Mucosa of descending colon (tissue), 3 donors: ENCODE measurements around the gene NETO2. TPM values are rescaled to one million over a fixed set of nuclear protein-coding genes. Genes with fewer than 3 reads are reported as not detected.

ENCODE experiments used
- ATAC-seq: fragments of 200-7000 bp; cut with Tn5 transposase; one replicate; pipeline ENCODE4 v1.9.1; 2020; ENCODE audit warnings: mild to moderate bottlenecking, moderate library complexity
- DNase-seq, 3 donors: peaks; one replicate each; pipeline ENCODE4 v3.0.0-alpha.2; 2020
- H3K36me3 ChIP-seq: fragments of 200-600 bp; one replicate; pipeline ENCODE4 v1.8.0; 2021; ENCODE audit warnings: low read depth, mild to moderate bottlenecking
- H3K4me1 ChIP-seq: fragments of 200-600 bp; one replicate; pipeline ENCODE4 v1.8.0; 2021; ENCODE audit warnings: low read depth, mild to moderate bottlenecking
- H3K4me3 ChIP-seq: fragments of 200-600 bp; one replicate; pipeline ENCODE4 v1.8.0; 2021; ENCODE audit warnings: mild to moderate bottlenecking
- H3K9me3 ChIP-seq: fragments of 200-600 bp; one replicate; pipeline ENCODE4 v1.8.0; 2021; ENCODE audit warnings: mild to moderate bottlenecking
- CTCF ChIP-seq: fragments of 200-600 bp; IDR thresholded peaks from one replicate; pipeline ENCODE4 v1.8.0; 2022; ENCODE audit warnings: antibody characterized with exemption, mild to moderate bottlenecking
- intact Hi-C, 2 donors: fragments of 100-400 bp; cut with DNase I in 1 of 2; cut with micrococcal nuclease in 1 of 2; formaldehyde crosslinking; loops; one replicate each; pipeline versions ENCODE4 v1.11.0 to v1.11.1; 2022; cut with DNase I, micrococcal nuclease
- total RNA-seq, 3 donors: library from RNA; stranded (reverse); fragmentation: NEBNext Ultra II Directional in 2 of 3; extraction: Animal tissue kit (Norgen Biotek cat#: 25700) in 2 of 3; gene quantifications; one replicate each; pipeline versions ENCODE4 v1.2.1 to v1.2.4, GENCODE V29; 2021 to 2023
- donor health status: DM: no; HTN: no; CAD: no; lungs with moderate emphysema.
- donor health status: DM: no; HTN: no; CAD: no.
- donor health status: DM: no; HTN: yes; CAD: no.

Gene NETO2
- total RNA-seq, 3 donors from 2014 or later: 9.1 to 43.1 (median 10.3) TPM

DNA sequence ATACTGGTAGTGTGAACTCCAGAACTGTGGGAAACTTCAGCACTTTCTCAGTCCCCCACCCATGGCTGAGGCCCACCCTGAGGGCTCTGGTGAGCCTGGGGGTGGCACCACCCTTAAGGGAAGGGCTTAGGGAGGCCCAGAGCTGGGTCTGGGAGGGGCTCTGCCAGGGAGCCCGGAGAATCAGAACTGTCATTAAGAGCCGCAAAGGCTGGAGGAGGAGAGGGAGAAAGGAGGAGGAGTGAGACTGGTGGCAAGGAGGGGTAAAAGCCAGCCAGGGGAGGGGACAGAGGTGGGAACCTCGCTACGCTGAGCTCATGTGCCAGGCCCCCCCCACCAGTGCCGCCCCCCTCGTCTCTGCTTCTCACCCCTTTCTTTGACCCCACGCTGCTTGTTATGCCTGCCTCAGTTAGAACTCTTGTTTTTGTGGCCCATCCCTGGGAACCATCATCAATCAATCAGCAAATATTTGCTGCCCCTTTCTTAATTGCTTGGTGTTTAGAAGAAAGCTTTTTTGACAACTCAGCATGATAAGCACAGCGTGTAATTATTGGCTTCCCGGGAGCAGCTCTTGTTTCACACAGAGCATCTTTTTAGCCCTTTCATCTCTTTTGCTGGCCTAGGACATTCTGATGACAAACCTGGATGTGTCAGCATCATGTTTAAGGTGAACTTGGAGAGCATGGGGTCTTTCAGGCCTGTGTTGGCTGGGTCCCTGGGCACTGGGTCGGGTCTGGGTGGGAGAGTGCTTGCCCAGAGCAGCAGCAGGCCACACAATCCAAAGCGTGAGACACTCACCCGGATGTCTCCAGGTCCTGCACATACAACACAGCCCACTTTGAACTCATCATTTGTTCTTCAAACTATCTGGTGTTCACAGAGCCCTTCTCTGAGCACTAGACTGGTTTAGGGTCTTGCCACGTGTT, 77.7 kb downstream of the NETO2 start:
- no peak for ATAC-seq
- Histone ChIP-seq H3K4me1 (no peaks in the 10 kb centered on the region), H3K36me3 (no peaks in the 10 kb centered on the region), H3K9me3 (no peaks in the 10 kb centered on the region), H3K4me3 (no peak overlapping the region)
- DNase-seq: no peak
- TF ChIP-seq CTCF: no peak
- intact Hi-C loops: no loop called here

DNA sequence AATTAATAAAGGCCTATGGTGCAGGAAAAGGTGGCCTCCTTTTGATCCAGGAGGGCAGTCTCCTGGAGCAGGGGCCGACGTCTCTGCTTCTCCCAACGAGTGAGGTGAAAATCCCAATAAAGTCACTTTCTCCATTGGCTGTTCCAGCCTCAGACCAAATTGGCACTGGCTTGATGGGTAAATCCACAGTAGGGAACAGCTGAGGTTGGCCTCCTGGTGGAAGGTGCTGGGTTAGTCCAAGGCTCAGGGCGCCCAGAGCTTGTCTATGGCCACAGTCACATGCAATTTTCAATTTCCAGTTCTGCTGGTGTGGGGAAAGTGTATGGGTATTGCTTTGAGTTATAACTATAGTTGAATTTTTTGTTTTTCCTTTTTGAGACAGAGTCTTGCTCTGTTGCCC, 79.0 kb downstream of the NETO2 start:
- ATAC-seq (no peak), DNase-seq (no peak)
- no peak overlapping the region for H3K4me3 ChIP-seq
- intact Hi-C loops: no loop called here
- TF ChIP-seq CTCF: no peak
- H3K36me3 ChIP-seq: no peaks in the 10 kb centered on the region
- H3K4me1 ChIP-seq: no peaks in the 10 kb centered on the region
- no peaks in the 10 kb centered on the region for H3K9me3 ChIP-seq

DNA sequence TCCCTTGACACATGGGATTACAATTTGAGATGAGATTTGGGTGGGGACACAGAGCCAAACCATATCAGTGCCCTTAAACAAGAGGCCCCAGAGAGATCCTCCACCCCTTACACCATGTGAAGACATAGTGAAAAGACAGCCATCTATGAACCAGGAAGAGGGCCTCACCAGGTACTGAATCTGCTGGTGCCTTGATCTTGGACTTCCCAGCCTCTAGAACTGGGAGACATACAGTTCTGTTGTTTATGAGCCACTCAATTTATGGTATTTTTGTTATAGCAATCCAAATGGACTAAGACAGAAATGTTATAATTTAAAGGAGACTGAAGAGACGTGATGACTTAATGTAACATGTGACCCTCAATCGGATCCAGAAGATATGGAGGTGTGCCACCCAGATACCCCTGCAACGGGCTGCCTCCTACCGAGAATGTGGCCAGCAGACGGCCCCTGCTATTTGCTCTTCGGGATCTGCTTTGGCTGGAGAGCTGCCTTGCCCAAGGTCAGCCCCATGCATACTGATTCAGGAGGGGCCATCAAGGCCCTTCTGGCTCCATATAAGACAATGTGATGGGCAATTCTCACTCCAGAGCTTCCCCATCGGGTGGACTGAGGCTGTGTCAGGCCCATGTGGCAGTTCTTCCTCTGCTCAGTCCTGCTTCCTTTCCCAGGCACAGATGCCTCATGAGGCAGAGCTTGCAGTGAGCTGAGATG, 80.6 kb downstream of the NETO2 start:
- DNase-seq: no peak
- intact Hi-C loops: no loop called here

GRCh38 chr16:47061204-47061603, 82.5 kb downstream of the NETO2 start:
- H3K36me3 ChIP-seq: no peaks in the 10 kb centered on the region
- TF ChIP-seq CTCF: no peak
- ATAC-seq (no peak), DNase-seq (no peak)
- H3K4me1 ChIP-seq: peaks cover 4% of the 10 kb centered on the region
- intact Hi-C loops: no loop called here
- H3K4me3 ChIP-seq: no peak overlapping the region
- no peaks in the 10 kb centered on the region for H3K9me3 ChIP-seq

More for the DNA sequence above, 80.6 kb downstream of the NETO2 start:
- Histone ChIP-seq H3K4me3 (no peak overlapping the region), H3K36me3 (no peaks in the 10 kb centered on the region), H3K4me1 (no peaks in the 10 kb centered on the region), H3K9me3 (no peaks in the 10 kb centered on the region)
- TF ChIP-seq CTCF: no peak
- no peak for ATAC-seq

GRCh38 chr16:47060596-47060995, 83.1 kb downstream of the NETO2 start:
- Histone ChIP-seq H3K9me3 (no peaks in the 10 kb centered on the region), H3K4me3 (no peak overlapping the region), H3K36me3 (no peaks in the 10 kb centered on the region), H3K4me1 (peaks cover 4% of the 10 kb centered on the region)
- TF ChIP-seq CTCF: no peak
- no peak for ATAC-seq
- DNase-seq: no peak
- intact Hi-C loops: no loop called here
